ENCODE data around the gene POGLUT2. TPM values are rescaled to one million over a fixed set of nuclear protein-coding genes. Genes with fewer than 3 reads are reported as not detected.

The POGLUT2 gene
- total and polyA plus RNA-seq, 10 of the 15 experiments (the other 5 are each of a cell fraction or from before 2014, with no cell fraction given) = 2.9 to 11.3 (median 7.6) TPM

DNA sequence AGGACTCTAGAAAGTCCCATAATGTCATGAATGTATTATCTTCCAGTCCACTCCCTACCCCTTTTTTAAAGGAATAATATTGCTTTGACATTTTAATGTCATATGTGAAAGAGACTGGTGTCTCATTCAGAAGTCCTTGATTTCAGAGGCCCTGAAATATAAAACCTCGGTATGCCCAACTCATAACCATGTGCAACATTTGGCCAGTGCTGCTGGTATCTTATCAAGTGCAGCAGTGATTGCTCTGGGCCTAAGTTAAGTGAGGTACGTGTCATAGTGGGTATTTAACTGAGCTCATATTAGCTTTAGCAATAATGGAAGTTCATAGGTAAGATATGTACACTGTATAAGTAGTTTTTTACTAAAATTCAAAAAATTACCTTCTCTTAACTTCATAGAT, 39.9 kb downstream of the POGLUT2 start (continued):
- TF ChIP-seq ZZZ3 (IDR thresholded peaks at IDR 0.05; ENCODE audit: control insufficient read depth, insufficient read length, low read depth) (no peak), KAT2A (conservative IDR thresholded peaks at IDR 0.05; ENCODE audit: control insufficient read depth, low read depth, low read length) (no peak), SREBF2 (IDR thresholded peaks at IDR 0.05; ENCODE audit: low read length) (no peak), FOXM1 (IDR thresholded peaks at IDR 0.05; ENCODE audit: low read depth, low read length) (no peak), SMAD5 (IDR thresholded peaks at IDR 0.05; ENCODE audit: low read depth) (no peak), GATAD2B (conservative IDR thresholded peaks at IDR 0.05; ENCODE audit: low read depth) (no peak), ATF7 (IDR thresholded peaks at IDR 0.05; ENCODE audit: low read depth) (no peak)
- TF ChIP-seq, protein P1, sequence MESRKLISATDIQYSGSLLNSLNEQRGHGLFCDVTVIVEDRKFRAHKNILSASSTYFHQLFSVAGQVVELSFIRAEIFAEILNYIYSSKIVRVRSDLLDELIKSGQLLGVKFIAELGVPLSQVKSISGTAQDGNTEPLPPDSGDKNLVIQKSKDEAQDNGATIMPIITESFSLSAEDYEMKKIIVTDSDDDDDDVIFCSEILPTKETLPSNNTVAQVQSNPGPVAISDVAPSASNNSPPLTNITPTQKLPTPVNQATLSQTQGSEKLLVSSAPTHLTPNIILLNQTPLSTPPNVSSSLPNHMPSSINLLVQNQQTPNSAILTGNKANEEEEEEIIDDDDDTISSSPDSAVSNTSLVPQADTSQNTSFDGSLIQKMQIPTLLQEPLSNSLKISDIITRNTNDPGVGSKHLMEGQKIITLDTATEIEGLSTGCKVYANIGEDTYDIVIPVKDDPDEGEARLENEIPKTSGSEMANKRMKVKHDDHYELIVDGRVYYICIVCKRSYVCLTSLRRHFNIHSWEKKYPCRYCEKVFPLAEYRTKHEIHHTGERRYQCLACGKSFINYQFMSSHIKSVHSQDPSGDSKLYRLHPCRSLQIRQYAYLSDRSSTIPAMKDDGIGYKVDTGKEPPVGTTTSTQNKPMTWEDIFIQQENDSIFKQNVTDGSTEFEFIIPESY (IDR thresholded peaks at IDR 0.05) = no peak
- TF ChIP-seq, protein P2, sequence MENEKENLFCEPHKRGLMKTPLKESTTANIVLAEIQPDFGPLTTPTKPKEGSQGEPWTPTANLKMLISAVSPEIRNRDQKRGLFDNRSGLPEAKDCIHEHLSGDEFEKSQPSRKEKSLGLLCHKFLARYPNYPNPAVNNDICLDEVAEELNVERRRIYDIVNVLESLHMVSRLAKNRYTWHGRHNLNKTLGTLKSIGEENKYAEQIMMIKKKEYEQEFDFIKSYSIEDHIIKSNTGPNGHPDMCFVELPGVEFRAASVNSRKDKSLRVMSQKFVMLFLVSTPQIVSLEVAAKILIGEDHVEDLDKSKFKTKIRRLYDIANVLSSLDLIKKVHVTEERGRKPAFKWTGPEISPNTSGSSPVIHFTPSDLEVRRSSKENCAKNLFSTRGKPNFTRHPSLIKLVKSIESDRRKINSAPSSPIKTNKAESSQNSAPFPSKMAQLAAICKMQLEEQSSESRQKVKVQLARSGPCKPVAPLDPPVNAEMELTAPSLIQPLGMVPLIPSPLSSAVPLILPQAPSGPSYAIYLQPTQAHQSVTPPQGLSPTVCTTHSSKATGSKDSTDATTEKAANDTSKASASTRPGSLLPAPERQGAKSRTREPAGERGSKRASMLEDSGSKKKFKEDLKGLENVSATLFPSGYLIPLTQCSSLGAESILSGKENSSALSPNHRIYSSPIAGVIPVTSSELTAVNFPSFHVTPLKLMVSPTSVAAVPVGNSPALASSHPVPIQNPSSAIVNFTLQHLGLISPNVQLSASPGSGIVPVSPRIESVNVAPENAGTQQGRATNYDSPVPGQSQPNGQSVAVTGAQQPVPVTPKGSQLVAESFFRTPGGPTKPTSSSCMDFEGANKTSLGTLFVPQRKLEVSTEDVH (IDR thresholded peaks at IDR 0.05; ENCODE audit: low read depth, partially characterized antibody) = no peak

DNA sequence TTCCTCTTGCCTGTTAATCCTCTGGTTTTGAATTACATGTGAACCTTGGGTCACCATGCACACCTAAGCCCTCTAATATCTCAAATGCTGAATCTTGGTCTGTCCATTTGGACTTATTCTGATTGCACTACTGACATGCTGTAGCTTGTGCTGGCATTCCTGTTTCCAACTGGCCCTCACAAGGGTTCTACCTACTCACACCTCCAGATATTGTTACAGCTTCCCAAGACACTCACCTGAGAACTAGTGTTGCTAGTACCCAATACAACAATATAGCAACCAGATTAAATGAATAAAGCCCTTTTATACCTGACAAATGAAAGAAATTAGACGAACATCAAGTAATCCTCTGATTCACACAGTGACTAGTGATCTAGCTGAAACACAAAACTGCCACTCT, 41.8 kb downstream of the POGLUT2 start:
- SMC1A ChIA-PET (ENCODE audit: uncharacterized antibody, unreplicated experiment) = no interaction called here
- TF ChIP-seq SMAD5 (IDR thresholded peaks at IDR 0.05; ENCODE audit: low read depth) = no peak
- no peak for TF ChIP-seq BRCA1 (IDR thresholded peaks at IDR 0.05; ENCODE audit: low read depth, low read length)
- no peak for TF ChIP-seq MXI1 (IDR thresholded peaks at IDR 0.05; ENCODE audit: low read depth, low read length)
- TF ChIP-seq RELA (IDR thresholded peaks at IDR 0.05; ENCODE audit: borderline replicate concordance, partially characterized antibody) = no peak
- TF ChIP-seq, protein P3, sequence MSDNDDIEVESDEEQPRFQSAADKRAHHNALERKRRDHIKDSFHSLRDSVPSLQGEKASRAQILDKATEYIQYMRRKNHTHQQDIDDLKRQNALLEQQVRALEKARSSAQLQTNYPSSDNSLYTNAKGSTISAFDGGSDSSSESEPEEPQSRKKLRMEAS (IDR thresholded peaks at IDR 0.05; ENCODE audit: low read depth, low read length) = no peak
- no peak for TF ChIP-seq NFYB (IDR thresholded peaks at IDR 0.05; ENCODE audit: insufficient read depth, low read depth, low read length)
- no peak for TF ChIP-seq SMAD1 (IDR thresholded peaks at IDR 0.05; ENCODE audit: low read depth, partially characterized antibody)
- no peak for TF ChIP-seq RAD21 (IDR thresholded peaks at IDR 0.05; ENCODE audit: insufficient read depth, low read depth, low read length)
- no peak for TF ChIP-seq GATAD2B (conservative IDR thresholded peaks at IDR 0.05; ENCODE audit: low read depth)
- TF ChIP-seq NBN (IDR thresholded peaks at IDR 0.05) = no peak
- no peak for TF ChIP-seq TCF12 (IDR thresholded peaks at IDR 0.05; ENCODE audit: low read depth, low read length)
- no peak for TF ChIP-seq HCFC1 (IDR thresholded peaks at IDR 0.05; ENCODE audit: low read length)
- no peak for TF ChIP-seq YBX1 (IDR thresholded peaks at IDR 0.05)
- no peak for TF ChIP-seq MEF2A (IDR thresholded peaks at IDR 0.05; ENCODE audit: insufficient read depth, low read depth, low read length)
- in situ Hi-C loops (cut with MboI) (no loop called here), intact Hi-C loops (cut with micrococcal nuclease; ENCODE audit: unreplicated experiment) (no loop called here)
- ATAC-seq (no peak), FAIRE-seq (no peak), DNase-seq (ENCODE audit: low read depth, low spot score) (no peak)
- Histone ChIP-seq H3K4me1 (ENCODE audit: control insufficient read depth, insufficient read depth, low read length) (no peaks in the 10 kb centered on the region), H3K9ac (ENCODE audit: control insufficient read depth, insufficient read depth, low read length) (no peak overlapping the region), H3K9me3 (replicated peaks; ENCODE audit: control insufficient read depth, insufficient read depth, low read length) (no peaks in the 10 kb centered on the region), H3K27ac (ENCODE audit: control insufficient read depth, insufficient read depth) (no peak overlapping the region), H3K27me3 (replicated peaks in 1 of 2; ENCODE audit: control insufficient read depth in 2 of 2, insufficient read depth in 2 of 2, low read length in 1 of 2) (no peaks in the 10 kb centered on the region), H3K4me3 (no peak overlapping the region), H3K36me3 (ENCODE audit: control insufficient read depth in 2 of 2, insufficient read depth in 2 of 2, low read length in 1 of 2) (no peaks in the 10 kb centered on the region), H3K79me2 (ENCODE audit: control insufficient read depth, insufficient read depth, low read length) (no peaks in the 10 kb centered on the region), H4K20me1 (ENCODE audit: control insufficient read depth, insufficient read depth) (no peaks in the 10 kb centered on the region), H3K4me2 (ENCODE audit: control insufficient read depth, insufficient read depth) (no peak overlapping the region), H2AFZ (ENCODE audit: control insufficient read depth, low read depth, low read length) (no peak overlapping the region)
- CTCF ChIA-PET = interaction anchor here (1.5 kb wide), 1 partner anchor 17 kb away, joined by 3 read pairs; the partner anchor contains the start of gene TEX30
- no TSS peak for BruUV-seq (replicated peaks)
- POLR2A ChIA-PET = interaction anchor here (0.5 to 1.0 kb wide), 3 partner anchors 72 to 318 kb away, joined by 3 to 4 read pairs (median 3); no protein-coding TSS in a partner anchor
- 13% methylated on average over 1 of the region's 1 CpG for WGBS (ENCODE audit: insufficient coverage, insufficient replicate concordance, low lambda C conversion rate, missing lambda C conversion rate)
- RAD21 ChIA-PET (ENCODE audit: unreplicated experiment) = no interaction called here
